GM21423 (cell line): ENCODE measurements around the gene MEP1B.
"Not testable (repeated sequence)": the region's sequence is repeated elsewhere in the genome, so short reads cannot be mapped to it uniquely, and the experiment has no call there.

Experiments
- ATAC-seq: cut with Tn5 transposase; IDR thresholded peaks from one replicate; pipeline ENCODE4 v1.9.1; 2021; ENCODE audit warnings: mild to moderate bottlenecking, moderate library complexity; ENCODE audit not compliant: unreplicated experiment

Gene MEP1B

GRCh38 chr18:32208577-32208976 lies 18.7 kb downstream of the MEP1B start:
- ATAC-seq, result no peak

DNA sequence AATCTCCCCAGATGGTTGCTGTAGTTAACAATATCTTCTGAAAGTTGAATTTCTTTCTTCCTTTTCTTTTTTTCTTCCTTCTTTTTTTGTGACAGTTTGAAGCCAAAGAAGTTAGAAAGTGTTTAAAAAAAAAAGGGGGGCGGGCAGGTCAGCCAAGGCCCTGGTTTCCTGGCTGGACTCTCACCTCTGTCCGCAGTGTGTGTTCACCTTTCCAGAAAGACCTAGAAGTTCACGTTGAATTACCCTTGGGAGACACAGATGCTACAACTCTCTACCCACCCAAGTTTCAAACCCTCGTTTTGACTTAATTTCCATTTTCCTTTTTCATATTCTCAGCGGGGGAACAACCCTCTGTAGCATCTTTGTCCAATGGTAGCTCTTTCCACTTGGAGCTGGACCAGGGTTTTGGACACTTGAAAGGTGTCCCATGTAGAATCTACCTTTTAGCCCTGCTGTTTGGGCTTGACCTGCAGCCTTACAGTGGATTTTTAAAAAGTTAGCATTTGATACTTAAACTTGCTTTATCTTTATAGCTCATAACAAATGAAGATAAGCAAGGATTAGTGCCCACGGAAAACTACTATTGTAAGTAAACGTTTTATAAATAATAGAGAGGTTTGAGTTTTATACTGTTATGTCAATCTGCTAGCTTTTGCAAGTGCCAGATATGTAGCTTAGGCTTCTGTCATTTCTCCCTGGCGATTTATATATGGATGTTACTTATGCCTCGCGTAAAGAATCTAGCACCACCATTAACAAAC lies 20.0 kb downstream of the MEP1B start:
- no peak for ATAC-seq

- ATAC-seq, result no peak
Observed at GRCh38 chr18:32213693-32214092, 23.9 kb downstream of the MEP1B start.

DNA sequence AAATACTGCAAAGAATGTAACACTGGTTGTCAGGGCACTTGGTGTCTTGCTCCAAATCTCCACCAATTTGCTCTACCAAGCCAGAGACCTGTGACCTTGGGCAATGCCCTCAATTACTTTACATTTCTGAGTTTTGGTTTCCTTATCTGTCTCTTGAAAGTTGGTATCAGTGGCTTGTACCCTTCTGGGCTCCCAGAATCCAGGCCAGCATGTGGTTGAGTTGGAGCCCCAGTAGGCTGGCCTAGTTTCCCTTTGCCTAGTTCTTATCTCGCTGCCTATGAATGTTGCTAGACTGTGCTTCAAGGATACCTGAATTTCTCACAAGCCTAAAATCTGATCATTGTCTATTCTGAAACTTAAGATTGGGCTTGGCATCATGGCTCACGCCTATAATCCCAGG lies 26.6 kb downstream of the MEP1B start:
- no peak for ATAC-seq

GRCh38 chr18:32219431-32220018 lies 29.7 kb downstream of the MEP1B start:
- no peak for ATAC-seq

GRCh38 chr18:32233348-32233747 lies 43.5 kb downstream of the MEP1B start:
- not testable (repeated sequence) for ATAC-seq

- ATAC-seq, result no peak
Observed at GRCh38 chr18:32237049-32237448, 47.2 kb downstream of the MEP1B start.

- ATAC-seq, result no peak
Observed at GRCh38 chr18:32238635-32239268, 48.9 kb downstream of the MEP1B start.

GRCh38 chr18:32242395-32242794 lies 52.6 kb downstream of the MEP1B start:
- ATAC-seq, result no peak

DNA sequence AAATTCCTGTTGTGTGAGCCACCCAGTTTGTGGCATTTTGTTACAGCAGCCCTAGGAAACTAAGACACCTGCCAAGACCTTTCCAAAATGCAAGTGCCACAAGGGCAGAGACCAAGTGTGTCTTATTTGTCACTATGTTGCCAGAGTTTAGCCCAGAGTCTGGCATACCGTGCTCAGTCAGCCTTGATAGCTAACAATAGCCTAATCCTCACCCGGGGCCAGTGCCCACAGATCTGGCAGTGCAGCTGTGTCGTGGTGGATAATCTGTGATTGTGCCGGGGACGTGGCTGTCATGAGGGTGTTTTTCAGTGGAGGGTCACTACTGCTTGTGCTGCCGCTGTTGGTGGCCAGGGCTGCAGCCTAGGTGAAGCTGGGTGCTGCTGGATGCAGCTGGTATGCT lies 53.5 kb downstream of the MEP1B start:
- ATAC-seq, result no peak

DNA sequence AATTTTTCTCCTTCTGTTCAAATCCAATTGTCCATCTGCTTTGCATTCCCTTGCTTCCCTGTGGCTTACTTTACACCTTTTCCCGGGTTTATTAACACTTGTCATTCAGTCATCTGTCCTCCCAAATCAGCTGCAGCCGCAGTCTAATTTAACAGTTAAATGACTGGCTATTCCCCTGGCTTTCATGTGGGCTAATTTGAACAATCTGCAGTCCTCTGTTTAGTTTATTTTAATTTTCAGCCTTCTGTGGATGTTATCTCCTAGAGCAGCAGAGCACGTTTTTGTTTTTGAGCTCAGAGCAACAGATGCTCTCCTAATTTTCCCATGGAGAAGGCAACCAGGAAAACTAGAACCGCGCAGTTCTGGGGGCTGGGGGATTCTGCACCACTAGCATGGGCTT lies 55.0 kb downstream of the MEP1B start:
- ATAC-seq, result no peak

DNA sequence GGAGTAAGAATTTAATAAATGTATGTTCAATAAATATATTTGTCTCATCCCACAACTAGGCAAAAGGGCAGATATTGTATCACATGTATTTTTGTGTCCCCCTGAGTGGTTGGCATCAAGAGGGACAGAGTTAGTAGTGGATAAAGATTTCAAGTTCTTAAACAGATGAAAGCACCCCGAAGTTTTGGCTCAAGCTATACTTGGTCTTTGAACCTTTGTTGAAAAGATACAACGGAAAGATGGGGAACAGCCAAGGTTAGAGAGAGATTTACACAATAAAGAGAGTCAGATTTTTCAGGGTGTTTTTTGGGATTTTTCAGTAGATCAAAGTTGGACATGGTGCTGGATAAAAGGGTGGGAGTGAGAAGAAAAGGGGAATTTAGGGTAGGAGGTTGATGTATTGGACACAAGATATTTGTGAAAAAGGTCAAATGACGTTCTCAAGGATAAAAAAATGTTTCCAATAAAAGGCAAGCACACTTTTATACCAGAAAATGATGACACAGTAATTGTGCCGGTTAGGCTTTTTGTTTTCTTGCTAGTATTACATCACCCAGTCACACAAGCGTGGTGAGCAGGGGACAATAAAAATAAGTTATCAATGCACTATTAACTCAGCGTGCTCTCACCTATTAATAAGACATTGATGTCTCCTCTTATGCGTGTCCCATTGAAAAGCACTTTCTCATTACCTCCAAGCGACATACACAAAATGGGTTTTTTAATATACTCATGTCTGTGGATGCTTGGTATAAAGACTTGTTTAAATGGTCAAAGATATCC lies 59.5 kb downstream of the MEP1B start:
- ATAC-seq, result no peak

DNA sequence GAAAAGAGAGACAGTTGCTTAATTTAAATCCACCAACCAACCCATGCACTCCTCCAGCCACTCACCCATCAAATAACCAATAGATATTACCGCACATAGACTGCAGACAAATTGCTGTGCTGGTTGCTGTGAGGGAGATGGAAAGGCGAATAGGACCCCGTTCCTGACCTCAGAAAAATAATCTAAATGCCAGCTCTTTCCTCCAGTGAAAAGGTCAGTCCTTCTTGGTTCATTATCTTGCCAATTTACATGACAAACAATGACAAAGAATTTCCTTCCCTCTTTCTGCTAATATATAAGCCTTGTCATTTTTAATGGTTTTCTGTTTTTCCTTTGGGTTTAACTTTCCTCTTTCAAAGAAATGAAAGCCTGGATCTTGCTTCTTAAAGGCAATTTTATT lies 61.6 kb downstream of the MEP1B start:
- no peak for ATAC-seq

DNA sequence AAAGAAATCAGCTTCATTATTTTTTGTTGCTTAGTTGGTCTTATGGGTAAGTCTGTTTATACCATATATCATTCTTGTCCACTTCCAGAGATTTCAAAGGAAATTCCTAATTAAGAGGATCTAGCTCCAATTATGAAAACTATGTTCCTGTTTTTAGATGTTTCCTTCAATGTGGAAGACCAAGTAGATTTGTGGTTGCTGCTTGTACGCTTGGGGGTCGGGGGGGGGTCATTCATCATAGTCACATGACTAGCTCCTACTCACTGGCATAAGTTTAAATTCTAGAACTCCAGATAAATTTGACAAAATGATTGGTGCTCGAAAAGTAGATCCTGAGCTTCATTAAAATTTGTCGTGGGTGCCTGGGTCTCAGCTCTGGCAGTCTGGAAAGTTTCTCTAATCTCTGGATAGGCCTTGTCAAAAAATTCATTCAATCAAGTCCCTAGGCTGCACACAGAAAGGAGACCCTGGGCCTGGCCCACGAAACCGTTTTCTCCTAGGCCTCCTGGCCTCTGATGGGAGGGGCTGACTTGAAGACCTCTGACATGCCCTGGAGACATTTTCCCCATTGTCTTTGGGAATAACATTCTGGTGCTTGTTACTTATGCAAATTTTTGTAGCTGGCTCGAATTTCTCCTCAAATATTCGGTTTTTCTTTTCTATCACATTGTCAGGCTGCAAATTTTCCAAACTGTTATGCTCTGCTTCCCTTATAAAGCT lies 62.5 kb downstream of the MEP1B start:
- no peak for ATAC-seq

DNA sequence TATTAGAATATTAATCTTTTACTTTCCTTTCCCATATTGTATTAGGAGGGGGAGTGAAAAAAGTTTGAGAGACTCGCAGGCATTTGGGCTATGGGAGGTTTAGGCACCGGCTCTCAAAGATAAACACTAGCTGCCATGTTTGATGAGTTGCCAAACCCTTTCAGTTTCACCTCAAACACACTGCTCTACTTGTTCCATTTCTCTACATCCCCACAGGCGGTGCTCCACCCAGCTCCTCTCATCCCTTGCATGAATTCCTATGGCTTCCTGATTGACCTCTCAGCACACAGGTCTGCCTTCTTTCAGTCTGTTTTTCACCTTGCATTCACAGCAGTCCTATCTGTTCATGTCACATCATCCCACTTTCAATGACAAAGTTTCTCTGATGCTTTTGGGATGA lies 65.7 kb downstream of the MEP1B start:
- ATAC-seq, result no peak

GRCh38 chr18:32257084-32257785 lies 67.4 kb downstream of the MEP1B start:
- ATAC-seq, result no peak

DNA sequence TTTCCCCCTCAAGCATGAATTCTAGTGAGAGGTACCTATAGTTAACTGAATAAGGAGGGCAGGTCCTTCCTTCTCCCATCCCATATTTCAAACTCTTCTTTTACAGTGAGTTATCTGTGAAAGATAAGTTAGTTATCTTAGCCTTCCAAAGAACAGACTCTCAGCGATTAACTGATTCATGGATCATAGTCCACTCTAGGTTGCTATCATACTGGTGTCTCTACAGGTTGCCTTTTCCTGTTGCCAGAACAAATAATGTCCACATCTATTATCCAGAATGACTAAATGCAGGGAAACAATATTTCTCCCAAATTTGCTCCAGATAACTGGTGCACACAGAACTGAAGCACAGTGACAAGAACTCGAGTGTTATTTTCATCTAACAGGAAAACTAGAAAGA lies 68.3 kb downstream of the MEP1B start:
- no peak for ATAC-seq

DNA sequence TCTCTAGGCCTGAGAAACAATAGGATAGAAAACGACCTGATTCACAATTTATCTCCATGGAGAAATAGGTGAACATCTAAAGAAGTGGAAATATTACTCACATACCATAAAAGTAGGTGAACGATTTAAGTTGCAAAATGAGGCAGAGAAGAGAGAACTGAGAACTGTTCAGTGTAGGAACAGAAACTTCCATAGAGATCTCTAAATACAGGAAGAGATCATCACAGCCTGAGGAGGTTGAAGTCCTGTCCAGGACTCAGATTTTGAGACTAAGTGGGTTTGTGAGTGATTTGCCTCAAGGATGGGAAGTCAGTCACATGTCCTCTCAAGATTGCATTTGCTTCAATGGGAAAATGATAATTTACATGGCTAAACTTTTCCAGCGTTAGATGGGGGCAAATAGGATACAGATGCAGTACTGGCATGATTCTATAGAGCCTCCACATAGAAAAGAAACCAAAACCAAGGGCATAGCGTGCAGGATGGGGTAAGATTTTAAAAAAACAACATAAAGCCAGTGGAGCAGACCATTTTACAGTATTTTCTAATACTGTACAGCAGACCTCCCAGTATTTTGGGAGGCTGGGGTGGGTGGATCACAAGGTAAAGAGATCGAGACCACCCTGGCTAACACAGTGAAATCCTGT lies 68.8 kb downstream of the MEP1B start:
- ATAC-seq, result no peak

- no peak for ATAC-seq
Observed at GRCh38 chr18:32259553-32259952, 69.7 kb downstream of the MEP1B start.

- no peak for ATAC-seq
Observed at GRCh38 chr18:32261003-32261402, 71.2 kb downstream of the MEP1B start.
